IMR-90 (cell line): ENCODE results near the gene SLAMF7.

Experiments used
- CTCF ChIP-seq: conservative IDR thresholded peaks from 2 replicates; pipeline ENCODE4 v1.5.1; 2012; ENCODE audit warnings: mild to moderate bottlenecking, low read depth, low read length, improper control_type of control experiment
- MXI1 ChIP-seq: IDR thresholded peaks from 2 replicates; pipeline ENCODE4 v1.6.1; 2012; ENCODE audit warnings: low read depth, mild to moderate bottlenecking, low read length, moderate library complexity, borderline replicate concordance
- POLR2A ChIP-seq: IDR thresholded peaks from 2 replicates; pipeline ENCODE4 v1.6.1; 2012; ENCODE audit warnings: mild to moderate bottlenecking, low read depth, low read length

- TF ChIP-seq CTCF (no peak), POLR2A (no peak), MXI1 (no peak)
Measured at GRCh38 chr1:160789702-160790611, 50.9 kb downstream of the SLAMF7 start.
